ENCODE data around the gene ISM1.

GRCh38 chr20:13338999-13339411, 117.9 kb downstream of the ISM1 start:
- TF ChIP-seq ETV6 (CRISPR knock-in tag; conservative IDR thresholded peaks at IDR 0.05) (no peak), CHCHD3 (CRISPR knock-in tag; IDR thresholded peaks at IDR 0.05) (no peak), MED1 (CRISPR knock-in tag; IDR thresholded peaks at IDR 0.05) (peak; percentile 92), POLR2A (IDR thresholded peaks at IDR 0.05; ENCODE audit: insufficient read depth in 1 of 2, low read depth in 2 of 2, low read length in 2 of 2) (no peak), FOXM1 (CRISPR knock-in tag; IDR thresholded peaks at IDR 0.05) (no peak), MTA3 (CRISPR knock-in tag; IDR thresholded peaks at IDR 0.05) (no peak), NRL (CRISPR knock-in tag; IDR thresholded peaks at IDR 0.05; ENCODE audit: borderline replicate concordance) (no peak)
- TF ChIP-seq, protein P1, sequence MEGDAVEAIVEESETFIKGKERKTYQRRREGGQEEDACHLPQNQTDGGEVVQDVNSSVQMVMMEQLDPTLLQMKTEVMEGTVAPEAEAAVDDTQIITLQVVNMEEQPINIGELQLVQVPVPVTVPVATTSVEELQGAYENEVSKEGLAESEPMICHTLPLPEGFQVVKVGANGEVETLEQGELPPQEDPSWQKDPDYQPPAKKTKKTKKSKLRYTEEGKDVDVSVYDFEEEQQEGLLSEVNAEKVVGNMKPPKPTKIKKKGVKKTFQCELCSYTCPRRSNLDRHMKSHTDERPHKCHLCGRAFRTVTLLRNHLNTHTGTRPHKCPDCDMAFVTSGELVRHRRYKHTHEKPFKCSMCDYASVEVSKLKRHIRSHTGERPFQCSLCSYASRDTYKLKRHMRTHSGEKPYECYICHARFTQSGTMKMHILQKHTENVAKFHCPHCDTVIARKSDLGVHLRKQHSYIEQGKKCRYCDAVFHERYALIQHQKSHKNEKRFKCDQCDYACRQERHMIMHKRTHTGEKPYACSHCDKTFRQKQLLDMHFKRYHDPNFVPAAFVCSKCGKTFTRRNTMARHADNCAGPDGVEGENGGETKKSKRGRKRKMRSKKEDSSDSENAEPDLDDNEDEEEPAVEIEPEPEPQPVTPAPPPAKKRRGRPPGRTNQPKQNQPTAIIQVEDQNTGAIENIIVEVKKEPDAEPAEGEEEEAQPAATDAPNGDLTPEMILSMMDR (CRISPR knock-in tag; IDR thresholded peaks at IDR 0.05), result peak; percentile 21; the same call in 1 of the 2 replicates
- TF ChIP-seq, protein P2, sequence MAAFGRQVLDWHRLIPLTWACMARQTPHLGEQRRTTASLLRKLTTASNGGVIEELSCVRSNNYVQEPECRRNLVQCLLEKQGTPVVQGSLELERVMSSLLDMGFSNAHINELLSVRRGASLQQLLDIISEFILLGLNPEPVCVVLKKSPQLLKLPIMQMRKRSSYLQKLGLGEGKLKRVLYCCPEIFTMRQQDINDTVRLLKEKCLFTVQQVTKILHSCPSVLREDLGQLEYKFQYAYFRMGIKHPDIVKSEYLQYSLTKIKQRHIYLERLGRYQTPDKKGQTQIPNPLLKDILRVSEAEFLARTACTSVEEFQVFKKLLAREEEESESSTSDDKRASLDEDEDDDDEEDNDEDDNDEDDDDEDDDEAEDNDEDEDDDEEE (CRISPR knock-in tag; IDR thresholded peaks at IDR 0.05), result no peak
- TF ChIP-seq, protein P3, sequence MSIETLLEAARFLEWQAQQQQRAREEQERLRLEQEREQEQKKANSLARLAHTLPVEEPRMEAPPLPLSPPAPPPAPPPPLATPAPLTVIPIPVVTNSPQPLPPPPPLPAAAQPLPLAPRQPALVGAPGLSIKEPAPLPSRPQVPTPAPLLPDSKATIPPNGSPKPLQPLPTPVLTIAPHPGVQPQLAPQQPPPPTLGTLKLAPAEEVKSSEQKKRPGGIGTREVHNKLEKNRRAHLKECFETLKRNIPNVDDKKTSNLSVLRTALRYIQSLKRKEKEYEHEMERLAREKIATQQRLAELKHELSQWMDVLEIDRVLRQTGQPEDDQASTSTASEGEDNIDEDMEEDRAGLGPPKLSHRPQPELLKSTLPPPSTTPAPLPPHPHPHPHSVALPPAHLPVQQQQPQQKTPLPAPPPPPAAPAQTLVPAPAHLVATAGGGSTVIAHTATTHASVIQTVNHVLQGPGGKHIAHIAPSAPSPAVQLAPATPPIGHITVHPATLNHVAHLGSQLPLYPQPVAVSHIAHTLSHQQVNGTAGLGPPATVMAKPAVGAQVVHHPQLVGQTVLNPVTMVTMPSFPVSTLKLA (IDR thresholded peaks at IDR 0.05), result peak; percentile 31; the same call in 1 of the 2 replicates

All from HepG2 (cell line).